T-cell (primary cell): ENCODE measurements around the gene NTF4. TPM values are rescaled to one million over a fixed set of nuclear protein-coding genes. Genes with fewer than 3 reads are reported as not detected.

ENCODE experiments used
- ATAC-seq, 4 experiments: fragments of 200-7000 bp in 3 of 4; fragments of 150-1000 bp in 1 of 4; cut with Tn5 transposase; replicated peaks in 1 of 4; 1 replicate in 3 of 4; 2 replicates in 1 of 4; pipeline ENCODE4 v1.10.0; 2021; ENCODE audit warnings: moderate library complexity in 3 of 4, mild to moderate bottlenecking in 2 of 4, moderate number of reproducible peaks in 1 of 4
- CTCF ChIA-PET, 2 donors: fragments of 300-600 bp; sonication (Branson Sonifier 250); formaldehyde crosslinking; loops; one replicate each; lab custom pipeline; 2022; ENCODE audit warnings: antibody characterized with exemption in 2 of 2; lab: Charles Lee
- POLR2A ChIA-PET, 2 donors: fragments of 300-600 bp; sonication (Branson Sonifier 250); formaldehyde crosslinking; loops; one replicate each; lab custom pipeline; 2022; ENCODE audit warnings: antibody characterized with exemption in 2 of 2; lab: Charles Lee
- DNase-seq, 35 experiments: peaks; one replicate each; pipeline versions ENCODE4 v3.0.0 to v3.0.0-alpha.2; 2013 to 2023
- H3K27ac ChIP-seq: one replicate; pipeline ENCODE4 v1.5.1; 2013; ENCODE audit warnings: low read length
- H3K27me3 ChIP-seq, 2 experiments: replicated peaks in 1 of 2; 1 replicate in 1 of 2; 2 replicates in 1 of 2; pipeline versions ENCODE4 v1.6.1 to v1.7.0; 2013; ENCODE audit warnings: low read length in 1 of 2, mixed read lengths in 1 of 2; ENCODE audit not compliant: control insufficient read depth in 2 of 2, insufficient read depth in 2 of 2; ENCODE audit errors: extremely low read depth in 1 of 2
- H3K36me3 ChIP-seq, 2 donors: 1 replicate in 1 of 2; 2 replicates in 1 of 2; pipeline versions ENCODE4 v1.6.1 to v1.7.0; 2013; ENCODE audit warnings: low read length in 1 of 2; ENCODE audit not compliant: control insufficient read depth in 2 of 2, insufficient read depth in 1 of 2; ENCODE audit errors: extremely low read depth in 1 of 2
- H3K4me1 ChIP-seq, 2 experiments: 1 replicate in 1 of 2; 2 replicates in 1 of 2; pipeline versions ENCODE4 v1.6.1 to v1.7.0; 2013; ENCODE audit warnings: low read length in 2 of 2, mixed read lengths in 1 of 2; ENCODE audit not compliant: insufficient read depth in 2 of 2, control insufficient read depth in 1 of 2; ENCODE audit errors: extremely low read depth in 1 of 2
- H3K4me3 ChIP-seq, 2 donors: 1 replicate in 1 of 2; 2 replicates in 1 of 2; pipeline versions ENCODE4 v1.5.1 to v1.7.0; 2013; ENCODE audit warnings: mild to moderate bottlenecking in 2 of 2, low read length in 1 of 2, moderate library complexity in 1 of 2; ENCODE audit not compliant: control insufficient read depth in 1 of 2; ENCODE audit errors: extremely low read depth in 1 of 2
- H3K9me3 ChIP-seq: 2 replicates; pipeline ENCODE4 v1.7.0; 2013
- H3K27ac Mint-ChIP-seq, 2 donors: one replicate each; pipeline ENCODE4 v1.8.0; 2020 to 2021; ENCODE audit warnings: mild to moderate bottlenecking in 2 of 2, mixed read lengths in 2 of 2
- H3K27me3 Mint-ChIP-seq, 2 donors: one replicate each; pipeline ENCODE4 v1.8.0; 2021 to 2022; ENCODE audit warnings: mixed read lengths in 2 of 2
- H3K36me3 Mint-ChIP-seq: one replicate; pipeline ENCODE4 v1.8.0; 2021; ENCODE audit warnings: mixed read lengths
- H3K4me1 Mint-ChIP-seq, 3 donors: one replicate each; pipeline ENCODE4 v1.8.0; 2020 to 2022; ENCODE audit warnings: mixed read lengths in 3 of 3, mild to moderate bottlenecking in 1 of 3
- H3K4me3 Mint-ChIP-seq, 3 donors: one replicate each; pipeline ENCODE4 v1.8.0; 2020 to 2022; ENCODE audit warnings: mild to moderate bottlenecking in 3 of 3, mixed read lengths in 3 of 3, moderate library complexity in 3 of 3
- H3K9me3 Mint-ChIP-seq, 3 donors: one replicate each; pipeline ENCODE4 v1.8.0; 2020 to 2022; ENCODE audit warnings: mixed read lengths in 3 of 3
- WGBS: methylation state at CpG from one replicate; pipeline ENCODE4 v1.1.5; 2013; ENCODE audit warnings: missing lambda C conversion rate; ENCODE audit not compliant: insufficient coverage; 5-methylcytosine and 5-hydroxymethylcytosine counted together
- total RNA-seq, 35 experiments: library from RNA in 6 of 35; stranded (reverse) in 6 of 35; fragments of 120-200 nt in 1 of 35; gene quantifications; one replicate each; pipeline versions ENCODE4 v1.2.1 to v1.2.4 and lab custom pipeline; 2013 to 2026

NTF4 gene
- total RNA-seq, 5 donors from 2014 or later (not counting 1 experiment from before 2014, with no cell fraction given): not detected

DNA sequence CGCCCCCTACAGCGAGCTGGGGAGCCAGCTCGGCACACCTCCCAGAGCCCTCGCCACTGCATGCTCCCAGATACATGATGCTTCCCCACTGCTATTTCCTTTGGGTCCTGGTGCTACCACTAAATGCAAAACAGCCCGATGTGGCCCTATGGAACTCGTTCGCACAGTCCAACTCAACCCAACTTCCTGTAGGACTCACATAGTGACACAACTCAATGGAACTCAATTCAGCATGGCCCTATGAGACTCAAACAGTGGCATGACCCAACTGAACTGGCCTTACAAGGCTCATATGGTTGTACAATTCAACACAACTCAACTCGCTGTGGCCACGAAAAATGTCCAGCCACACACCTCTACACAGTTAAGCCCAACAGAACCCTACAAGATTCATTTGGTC lies 4.4 kb upstream of the NTF4 start:
- H3K4me3 Mint-ChIP-seq: no peak overlapping the region

GRCh38 chr19:49067554-49067953 lies 2.9 kb upstream of the NTF4 start:
- H3K4me3 Mint-ChIP-seq: no peak overlapping the region
- H3K27ac Mint-ChIP-seq: no peak overlapping the region
- Histone ChIP-seq H3K36me3 (no peaks in the 10 kb centered on the region), H3K4me3 (no peak overlapping the region), H3K9me3 (no peaks in the 10 kb centered on the region), H3K27me3 (peaks cover 7 to 81% of the 10 kb centered on the region in 2 experiments), H3K4me1 (peaks cover 0 to 12% of the 10 kb centered on the region in 2 experiments), H3K27ac (no peak overlapping the region)
- peaks cover 0 to 5% (median 0%) of the 10 kb centered on the region in 3 donors for H3K9me3 Mint-ChIP-seq
- DNase-seq (no peak), ATAC-seq (no peak)
- no peaks in the 10 kb centered on the region for H3K36me3 Mint-ChIP-seq
- CTCF ChIA-PET: interaction anchor here (0.6 to 0.7 kb wide), 2 partner anchors 9 to 155 kb away, joined by 3 to 4 read pairs; no protein-coding TSS in a partner anchor
- POLR2A ChIA-PET: no interaction called here
- 53% methylated on average over 3 of the region's 3 CpGs for WGBS
- peaks cover 46 to 73% of the 10 kb centered on the region in 2 donors for H3K27me3 Mint-ChIP-seq
- peaks cover 1 to 11% (median 6%) of the 10 kb centered on the region in 3 donors for H3K4me1 Mint-ChIP-seq

More for the DNA sequence above, 4.4 kb upstream of the NTF4 start:
- WGBS: 95% methylated on average over 9 of the region's 9 CpGs
- ATAC-seq: no peak
- CTCF ChIA-PET: no interaction called here
- Mint-ChIP-seq H3K36me3 (no peaks in the 10 kb centered on the region), H3K9me3 (peaks cover 0 to 5% (median 0%) of the 10 kb centered on the region in 3 donors), H3K4me1 (peaks cover 12 to 21% (median 13%) of the 10 kb centered on the region in 3 donors), H3K27me3 (peaks cover 60 to 78% of the 10 kb centered on the region in 2 donors), H3K27ac (no peak overlapping the region)
- H3K36me3 ChIP-seq: no peaks in the 10 kb centered on the region
- H3K27ac ChIP-seq: no peak overlapping the region
- DNase-seq: no peak
- H3K4me3 ChIP-seq: no peak overlapping the region
- peaks cover 7 to 81% of the 10 kb centered on the region in 2 experiments for H3K27me3 ChIP-seq
- no peaks in the 10 kb centered on the region for H3K9me3 ChIP-seq
- POLR2A ChIA-PET: no interaction called here
- H3K4me1 ChIP-seq: peaks cover 0 to 19% of the 10 kb centered on the region in 2 experiments

GRCh38 chr19:49065905-49066512 lies 1.4 kb upstream of the NTF4 start:
- peaks cover 0 to 5% (median 0%) of the 10 kb centered on the region in 3 donors for H3K9me3 Mint-ChIP-seq
- DNase-seq (no peak), ATAC-seq (no peak)
- Histone ChIP-seq H3K4me1 (peaks cover 0 to 7% of the 10 kb centered on the region in 2 experiments), H3K36me3 (no peaks in the 10 kb centered on the region), H3K27me3 (peaks cover 7 to 89% of the 10 kb centered on the region in 2 experiments), H3K4me3 (no peak overlapping the region), H3K9me3 (no peaks in the 10 kb centered on the region), H3K27ac (no peak overlapping the region)
- CTCF ChIA-PET: no interaction called here
- WGBS: no CpG with 5 or more reads among the region's 13 CpGs
- peaks cover 44 to 68% of the 10 kb centered on the region in 2 donors for H3K27me3 Mint-ChIP-seq
- no peak overlapping the region for H3K27ac Mint-ChIP-seq
- POLR2A ChIA-PET: no interaction called here
- no peaks in the 10 kb centered on the region for H3K36me3 Mint-ChIP-seq
- no peak overlapping the region for H3K4me3 Mint-ChIP-seq
- peaks cover 0 to 9% (median 3%) of the 10 kb centered on the region in 3 donors for H3K4me1 Mint-ChIP-seq

DNA sequence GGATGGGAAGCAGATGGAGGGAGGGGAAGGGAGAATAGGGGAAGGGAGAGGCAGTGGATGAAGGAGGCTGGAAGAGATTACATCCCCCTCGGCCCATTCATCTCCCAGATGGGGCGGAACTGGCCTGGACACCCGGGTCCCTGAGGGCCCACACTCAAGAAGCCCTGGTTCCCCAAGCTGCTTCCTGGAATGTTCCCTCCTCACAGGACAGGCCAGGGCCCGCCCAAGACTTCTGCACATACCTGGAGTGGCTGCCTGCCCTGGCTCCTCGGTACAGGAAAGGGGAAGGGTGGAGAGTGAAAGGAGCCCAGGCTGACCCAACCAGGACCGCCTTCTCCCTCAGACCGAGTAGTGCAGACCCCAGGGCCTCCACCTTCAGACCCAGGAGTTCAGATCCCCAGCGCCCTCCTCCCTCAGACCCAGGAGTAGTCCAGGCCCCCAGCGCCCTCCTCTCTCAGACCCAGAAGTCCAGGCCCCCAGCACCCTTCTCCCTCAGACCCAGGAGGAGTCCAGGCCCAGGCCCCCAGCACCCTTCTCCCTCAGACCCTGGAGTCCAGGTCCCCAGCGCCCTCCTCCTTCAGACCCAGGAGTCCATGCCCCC lies 489 bp downstream of the NTF4 start:
- Mint-ChIP-seq H3K4me1 (peaks cover 0 to 5% (median 3%) of the 10 kb centered on the region in 3 donors), H3K27ac (no peak overlapping the region), H3K36me3 (peaks cover 3% of the 10 kb centered on the region), H3K27me3 (peaks cover 37 to 64% of the 10 kb centered on the region in 2 donors), H3K9me3 (no peaks in the 10 kb centered on the region), H3K4me3 (peak overlapping the region in 1 of 3 donors; percentile 13)
- Histone ChIP-seq H3K36me3 (no peaks in the 10 kb centered on the region), H3K9me3 (no peaks in the 10 kb centered on the region), H3K27me3 (peaks cover 5 to 83% of the 10 kb centered on the region in 2 experiments), H3K27ac (no peak overlapping the region), H3K4me1 (peaks cover 0 to 7% of the 10 kb centered on the region in 2 experiments), H3K4me3 (no peak overlapping the region)
- ATAC-seq (no peak), DNase-seq (no peak)
- ChIA-PET POLR2A (interaction anchor here in 1 of 2 donors (0.6 kb wide), 1 partner anchor 138 kb away, joined by 6 read pairs; no protein-coding TSS in a partner anchor), CTCF (no interaction called here)
- WGBS: 41% methylated on average over 4 of the region's 10 CpGs

GRCh38 chr19:49061445-49061844 lies 3.2 kb downstream of the NTF4 start:
- WGBS: 35% methylated on average over 20 of the region's 25 CpGs
- H3K27me3 ChIP-seq: peaks cover 0 to 91% of the 10 kb centered on the region in 2 experiments
- H3K27ac ChIP-seq: no peak overlapping the region
- no peak for ATAC-seq
- no peaks in the 10 kb centered on the region for H3K9me3 ChIP-seq
- Mint-ChIP-seq H3K36me3 (peaks cover 3% of the 10 kb centered on the region), H3K27me3 (peaks cover 30 to 66% of the 10 kb centered on the region in 2 donors), H3K4me3 (no peak overlapping the region), H3K4me1 (peaks cover 18 to 24% (median 20%) of the 10 kb centered on the region in 3 donors), H3K27ac (no peak overlapping the region), H3K9me3 (no peaks in the 10 kb centered on the region)
- no peaks in the 10 kb centered on the region for H3K36me3 ChIP-seq
- ChIA-PET CTCF (no interaction called here), POLR2A (no interaction called here)
- no peak for DNase-seq
- peaks cover 5 to 24% of the 10 kb centered on the region in 2 experiments for H3K4me1 ChIP-seq
- H3K4me3 ChIP-seq: no peak overlapping the region

GRCh38 chr19:49061000-49061399 lies 3.6 kb downstream of the NTF4 start:
- 100% methylated on average over 2 of the region's 2 CpGs for WGBS
- H3K27me3 ChIP-seq: peaks cover 0 to 91% of the 10 kb centered on the region in 2 experiments
- CTCF ChIA-PET: no interaction called here

More at GRCh38 chr19:49061000-49061399, 3.6 kb downstream of the NTF4 start:
- Mint-ChIP-seq H3K4me3 (no peak overlapping the region), H3K36me3 (peaks cover 3% of the 10 kb centered on the region), H3K9me3 (no peaks in the 10 kb centered on the region), H3K27ac (no peak overlapping the region), H3K4me1 (peaks cover 19 to 26% (median 20%) of the 10 kb centered on the region in 3 donors), H3K27me3 (peaks cover 26 to 62% of the 10 kb centered on the region in 2 donors)
- Histone ChIP-seq H3K27ac (no peak overlapping the region), H3K4me1 (peaks cover 5 to 29% of the 10 kb centered on the region in 2 experiments), H3K9me3 (no peaks in the 10 kb centered on the region), H3K36me3 (no peaks in the 10 kb centered on the region), H3K4me3 (no peak overlapping the region)
- DNase-seq (no peak), ATAC-seq (no peak)
- POLR2A ChIA-PET: no interaction called here
